GM19324 (cell line): ENCODE results near the gene RPL22.

Source experiments
- ATAC-seq: cut with Tn5 transposase; IDR thresholded peaks from one replicate; pipeline ENCODE4 v1.9.1; 2021; ENCODE audit warnings: mild to moderate bottlenecking, moderate library complexity; ENCODE audit not compliant: unreplicated experiment, low FRiP score

The RPL22 gene

DNA sequence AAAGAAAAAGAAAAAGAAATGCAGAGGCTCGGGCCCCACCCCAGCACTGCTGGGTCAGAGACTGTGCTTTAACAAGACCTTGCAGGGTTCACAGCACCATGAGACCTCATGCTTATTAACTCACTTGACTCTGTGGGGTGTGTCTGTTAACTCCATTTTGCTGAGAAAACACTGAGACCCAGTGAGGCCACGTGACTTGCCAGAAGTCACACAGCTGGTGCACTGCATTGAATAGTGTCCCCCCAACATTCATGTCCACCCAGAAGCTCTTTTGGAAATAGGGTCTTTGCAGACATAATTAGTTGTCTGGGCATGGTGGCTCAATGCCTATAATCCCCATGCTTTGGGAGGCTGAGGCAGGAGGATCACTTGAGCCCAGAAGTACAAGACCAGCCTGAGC lies 59.0 kb downstream of the RPL22 start:
- ATAC-seq, result no peak

DNA sequence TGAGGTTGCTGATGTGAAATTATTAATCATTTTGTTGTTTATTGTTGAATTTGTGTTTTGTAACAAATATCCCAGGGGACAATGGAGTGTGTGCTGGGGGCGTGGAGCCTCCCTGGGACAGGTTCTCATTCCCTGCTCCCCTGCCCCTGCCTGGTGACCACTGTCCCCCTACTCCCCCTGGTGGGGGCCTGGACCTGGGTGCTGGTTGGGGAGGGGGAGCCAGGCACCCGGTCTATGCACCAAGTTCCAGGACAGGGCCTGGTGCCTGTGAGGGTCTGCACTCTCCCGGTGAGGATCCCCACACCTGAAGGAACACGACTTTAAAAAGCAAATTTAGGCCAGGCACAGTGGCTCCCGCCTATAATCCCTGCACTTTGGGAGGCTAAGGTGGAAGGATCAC lies 61.6 kb downstream of the RPL22 start:
- ATAC-seq, result no peak

DNA sequence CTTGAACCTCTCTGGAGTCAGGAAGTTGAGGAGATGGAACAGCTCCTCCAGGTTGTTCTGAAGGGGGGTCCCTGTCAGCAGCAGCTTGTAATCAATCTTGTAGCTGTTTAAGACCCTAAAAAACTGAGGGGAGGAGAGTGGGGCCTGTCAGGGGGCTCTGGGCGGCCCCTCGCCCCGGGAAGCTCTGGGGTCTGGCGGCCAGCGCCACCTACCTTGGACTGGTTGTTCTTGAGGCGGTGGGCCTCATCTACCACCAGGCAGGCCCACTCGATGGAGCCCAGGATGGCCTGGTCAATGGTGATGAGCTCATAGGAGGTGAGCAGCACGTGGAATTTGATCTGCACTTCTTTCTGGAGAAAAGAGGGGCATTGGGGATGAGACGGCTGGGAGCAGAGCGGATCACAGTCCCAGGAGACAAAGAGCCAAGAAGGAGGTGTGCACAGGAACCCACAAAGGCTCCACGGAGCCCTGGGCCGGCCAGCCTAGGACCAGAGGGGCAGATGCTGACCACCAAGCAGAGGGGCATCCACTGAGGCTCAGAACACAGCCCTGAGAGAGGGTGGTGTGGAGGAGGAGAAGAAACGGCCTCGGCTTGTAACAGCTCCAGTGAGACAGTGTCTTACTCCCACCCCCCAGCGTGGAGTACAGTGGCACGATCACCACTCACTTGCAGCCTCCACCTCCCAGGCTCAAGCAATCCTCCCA lies 62.7 kb downstream of the RPL22 start:
- no peak for ATAC-seq
